Small intestine (tissue), 16 donors: ENCODE results near the gene CDH18. TPM values are rescaled to one million over a fixed set of nuclear protein-coding genes. Genes with fewer than 3 reads are reported as not detected.

Experiments
- DNase-seq, 2 donors: peaks; one replicate each; pipeline versions ENCODE4 v3.0.0 to v3.0.0-alpha.2; 2013
- FAIRE-seq: peaks from 2 replicates; lab custom pipeline; 2012; peaks lifted over from hg19 to GRCh38; lab: Jason Lieb, UNC
- H3K27ac ChIP-seq, 3 donors: one replicate each; pipeline ENCODE4 v1.5.1; 2013; ENCODE audit warnings: low read length in 2 of 3, mild to moderate bottlenecking in 2 of 3, control low read depth in 1 of 3, inconsistent platforms in 1 of 3, low read depth in 1 of 3, moderate library complexity in 1 of 3
- H3K27me3 ChIP-seq, 3 donors: one replicate each; pipeline ENCODE4 v1.6.1; 2013; ENCODE audit warnings: low read length in 3 of 3, inconsistent platforms in 1 of 3; ENCODE audit not compliant: control insufficient read depth in 3 of 3, insufficient read depth in 3 of 3
- H3K36me3 ChIP-seq, 3 donors: one replicate each; pipeline ENCODE4 v1.6.1; 2013; ENCODE audit warnings: low read length in 3 of 3, inconsistent platforms in 1 of 3, low read depth in 1 of 3, mild to moderate bottlenecking in 1 of 3, moderate library complexity in 1 of 3; ENCODE audit not compliant: control insufficient read depth in 3 of 3, insufficient read depth in 2 of 3
- H3K4me1 ChIP-seq, 3 donors: one replicate each; pipeline ENCODE4 v1.6.1; 2013; ENCODE audit warnings: low read length in 2 of 3, inconsistent platforms in 1 of 3, low read depth in 1 of 3, mild to moderate bottlenecking in 1 of 3, moderate library complexity in 1 of 3; ENCODE audit not compliant: control insufficient read depth in 3 of 3, insufficient read depth in 2 of 3
- H3K4me3 ChIP-seq, 3 donors: one replicate each; pipeline ENCODE4 v1.5.1; 2013; ENCODE audit warnings: low read length in 3 of 3, control low read depth in 1 of 3, inconsistent platforms in 1 of 3, low read depth in 1 of 3, mild to moderate bottlenecking in 1 of 3, moderate library complexity in 1 of 3
- H3K9me3 ChIP-seq, 2 donors: one replicate each; pipeline ENCODE4 v1.6.1; 2013; ENCODE audit warnings: low read depth in 1 of 2, low read length in 1 of 2; ENCODE audit not compliant: control insufficient read depth in 2 of 2, insufficient read depth in 1 of 2
- WGBS, 3 donors: extraction: QIAGEN DNeasy Blood & Tissue Kit; methylation state at CpG; one replicate each; pipeline ENCODE4 v1.1.7; 2013; 5-methylcytosine and 5-hydroxymethylcytosine counted together
- long read RNA-seq, 10 donors: transcript quantifications; one replicate each; lab custom pipeline, GENCODE V29; 2026
- polyA plus RNA-seq, 4 donors: library from polyadenylated mRNA; stranded (reverse) in 3 of 4; unstranded in 1 of 4; fragments of 200-250 nt in 3 of 4; fragments of 120-200 nt in 1 of 4; gene quantifications; one replicate each; pipeline versions ENCODE4 v1.2.1 to v1.2.3, GENCODE V29; 2013
- donor health status: healthy with polysubstance abuse.
- donor health status: control.
- donor health status: control.
- donor health status: Bipolar disorder and iron deficiency.
- donor health status: healthy.

CDH18 gene, protein sequence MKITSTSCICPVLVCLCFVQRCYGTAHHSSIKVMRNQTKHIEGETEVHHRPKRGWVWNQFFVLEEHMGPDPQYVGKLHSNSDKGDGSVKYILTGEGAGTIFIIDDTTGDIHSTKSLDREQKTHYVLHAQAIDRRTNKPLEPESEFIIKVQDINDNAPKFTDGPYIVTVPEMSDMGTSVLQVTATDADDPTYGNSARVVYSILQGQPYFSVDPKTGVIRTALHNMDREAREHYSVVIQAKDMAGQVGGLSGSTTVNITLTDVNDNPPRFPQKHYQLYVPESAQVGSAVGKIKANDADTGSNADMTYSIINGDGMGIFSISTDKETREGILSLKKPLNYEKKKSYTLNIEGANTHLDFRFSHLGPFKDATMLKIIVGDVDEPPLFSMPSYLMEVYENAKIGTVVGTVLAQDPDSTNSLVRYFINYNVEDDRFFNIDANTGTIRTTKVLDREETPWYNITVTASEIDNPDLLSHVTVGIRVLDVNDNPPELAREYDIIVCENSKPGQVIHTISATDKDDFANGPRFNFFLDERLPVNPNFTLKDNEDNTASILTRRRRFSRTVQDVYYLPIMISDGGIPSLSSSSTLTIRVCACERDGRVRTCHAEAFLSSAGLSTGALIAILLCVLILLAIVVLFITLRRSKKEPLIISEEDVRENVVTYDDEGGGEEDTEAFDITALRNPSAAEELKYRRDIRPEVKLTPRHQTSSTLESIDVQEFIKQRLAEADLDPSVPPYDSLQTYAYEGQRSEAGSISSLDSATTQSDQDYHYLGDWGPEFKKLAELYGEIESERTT
- under 1 TPM in 2 of 4 donors, not detected in 2; 0.09 to 0.68 TPM for polyA plus RNA-seq
- long read RNA-seq, donor 1, result 0 reads
- long read RNA-seq, donor 2, result 0 reads
- long read RNA-seq, donor 3, result 0 reads
- long read RNA-seq, donor 4, result 0 reads
- long read RNA-seq, donor 5, result 0 reads
- long read RNA-seq, donor 6, result 0 reads
- long read RNA-seq, donor 7, result 0 reads
- long read RNA-seq, donor 8, partial matches to known transcripts, result 0 of 1 reads
- long read RNA-seq, donor 8, other reads (novel, unspliced or antisense), result 0 of 1 reads
- long read RNA-seq, donor 9, result 0 reads
- long read RNA-seq, donor 10, result 0 reads

DNA sequence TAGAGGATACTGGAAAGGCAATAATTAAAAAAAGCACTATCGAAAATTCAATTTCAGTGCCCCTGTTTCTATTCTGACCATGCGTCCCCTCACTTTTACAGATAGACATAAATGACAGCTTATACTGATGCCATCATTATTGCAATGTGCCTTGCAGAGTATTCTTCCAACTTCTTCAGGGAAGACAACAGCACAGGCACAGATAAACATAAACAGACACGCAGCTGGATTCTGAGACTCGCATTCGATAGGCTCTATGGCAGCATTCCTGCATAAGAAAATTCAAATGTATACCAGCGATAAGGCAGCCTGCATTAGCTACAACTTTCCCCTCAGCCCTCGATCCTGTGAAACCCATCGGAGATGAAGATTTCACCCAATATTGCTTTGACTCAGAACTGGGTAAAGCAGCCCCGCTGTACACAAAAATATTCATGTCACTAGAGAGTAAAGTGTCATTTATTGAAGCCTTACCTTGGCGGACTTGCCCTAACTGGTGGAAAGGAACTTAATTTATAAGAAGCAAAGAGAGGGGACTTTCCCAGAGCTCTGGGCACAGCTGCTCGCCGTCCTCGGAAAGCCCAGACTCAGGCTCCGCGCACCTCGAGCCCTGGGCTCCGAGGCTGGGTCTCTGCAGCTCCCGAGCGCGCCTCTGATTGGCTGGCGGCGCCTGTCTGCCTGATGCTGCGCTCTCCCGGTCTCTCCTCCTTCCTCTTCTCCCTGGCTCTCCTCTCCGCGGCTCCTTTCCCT is at the start of gene CDH18:
CDH18 (minus strand) TSS at position 589 of the 750 bp plus-strand sequence. CDS start 149,214 bp downstream, outside the sequence.
- 10 to 21% (median 19%) methylated on average over 26 of the region's 26 CpGs for WGBS, 3 donors
- peak within 1 kb of the TSS in 1 of 3 donors; percentile 32 for H3K4me3 ChIP-seq
- no peaks in the 10 kb centered on the region for H3K36me3 ChIP-seq
- FAIRE-seq, result no peak
- H3K27ac ChIP-seq, result no peak within 1 kb of the TSS
- no peaks in the 10 kb centered on the region for H3K27me3 ChIP-seq
- H3K4me1 ChIP-seq, result no peaks in the 10 kb centered on the region
- DNase-seq, result peak in 1 of 2 donors; percentile 18
- no peaks in the 10 kb centered on the region for H3K9me3 ChIP-seq

GRCh38 chr5:20034717-20035116 is 46.7 kb upstream of the CDH18 start:
- Histone ChIP-seq H3K4me1 (no peaks in the 10 kb centered on the region), H3K9me3 (no peaks in the 10 kb centered on the region), H3K36me3 (no peaks in the 10 kb centered on the region), H3K27me3 (no peaks in the 10 kb centered on the region), H3K4me3 (no peak overlapping the region), H3K27ac (no peak overlapping the region)
- no peak for DNase-seq
- no peak for FAIRE-seq
- WGBS, 3 donors, result 40 to 75% (median 49%) methylated on average over 1 of the region's 1 CpG

DNA sequence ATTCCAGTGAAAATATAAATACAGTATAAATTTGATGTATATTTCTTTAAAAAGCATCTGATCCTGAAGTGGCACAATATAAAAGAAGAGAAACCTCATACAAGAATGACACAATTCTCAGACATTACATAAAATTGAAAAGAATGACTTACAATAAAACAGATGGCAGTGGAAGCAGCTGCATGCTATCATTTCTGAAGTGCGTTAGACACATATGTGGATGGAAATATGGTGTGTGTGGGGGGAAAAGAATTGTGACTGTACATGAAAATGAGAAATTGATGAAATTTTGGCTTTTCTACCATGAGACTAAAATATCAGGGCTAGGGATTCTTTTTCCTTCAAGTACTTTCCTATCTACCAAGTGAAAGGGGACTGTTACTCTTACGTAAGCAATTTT is 45.9 kb upstream of the CDH18 start:
- Histone ChIP-seq H3K4me3 (no peak overlapping the region), H3K27me3 (no peaks in the 10 kb centered on the region), H3K4me1 (no peaks in the 10 kb centered on the region), H3K9me3 (no peaks in the 10 kb centered on the region), H3K36me3 (no peaks in the 10 kb centered on the region), H3K27ac (no peak overlapping the region)
- no peak for DNase-seq
- 81 to 94% (median 88%) methylated on average over 2 of the region's 2 CpGs for WGBS, 3 donors
- no peak for FAIRE-seq

DNA sequence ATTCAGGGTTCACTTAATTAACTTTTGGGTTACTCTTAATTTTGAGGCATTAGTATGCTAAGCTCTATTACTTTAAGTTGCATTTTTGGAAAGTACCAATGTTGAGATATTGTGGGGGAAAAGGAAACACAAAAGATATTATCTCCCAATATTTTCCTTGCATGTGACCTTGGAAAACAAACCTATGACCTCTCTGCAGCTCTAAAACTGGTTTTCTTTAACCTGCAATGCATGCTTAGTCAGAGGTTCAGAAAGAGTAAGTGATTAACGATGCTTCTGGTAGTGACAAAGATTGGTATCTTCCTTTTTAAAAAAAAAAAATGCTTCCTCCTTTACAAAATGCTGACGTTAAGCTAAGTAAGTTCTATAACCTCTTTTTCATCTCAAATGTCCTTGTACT is 44.9 kb upstream of the CDH18 start:
- Histone ChIP-seq H3K4me3 (no peak overlapping the region), H3K27me3 (no peaks in the 10 kb centered on the region), H3K36me3 (no peaks in the 10 kb centered on the region), H3K4me1 (no peaks in the 10 kb centered on the region), H3K9me3 (no peaks in the 10 kb centered on the region), H3K27ac (no peak overlapping the region)
- WGBS, 3 donors, result 12 to 16% (median 14%) methylated on average over 2 of the region's 2 CpGs
- FAIRE-seq (no peak), DNase-seq (no peak)

DNA sequence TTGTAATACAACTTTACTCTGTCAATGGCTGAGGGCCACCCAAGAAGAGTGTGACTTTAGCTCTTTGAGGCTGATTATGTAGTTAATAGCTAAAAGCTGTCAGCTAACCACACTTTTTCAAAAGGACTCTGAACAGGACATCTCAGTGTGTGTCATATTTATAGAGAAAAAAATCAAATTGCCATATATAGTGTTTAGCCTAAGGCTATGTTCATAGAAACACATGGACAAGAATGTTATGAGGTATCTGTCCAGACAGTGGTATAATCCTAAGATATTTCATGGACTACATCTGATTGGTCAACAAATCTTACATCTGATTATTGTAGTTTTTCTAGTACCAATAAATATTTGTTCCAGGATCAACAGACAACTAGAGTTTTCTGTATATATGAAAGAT is 42.1 kb upstream of the CDH18 start:
- H3K4me1 ChIP-seq, result no peaks in the 10 kb centered on the region
- no peak for FAIRE-seq
- no peaks in the 10 kb centered on the region for H3K9me3 ChIP-seq
- DNase-seq, result no peak
- no peaks in the 10 kb centered on the region for H3K36me3 ChIP-seq
- no peaks in the 10 kb centered on the region for H3K27me3 ChIP-seq
- H3K27ac ChIP-seq, result no peak overlapping the region
- H3K4me3 ChIP-seq, result no peak overlapping the region

- no peak for FAIRE-seq
- DNase-seq, result no peak
- 48 to 50% (median 48%) methylated on average over 3 of the region's 3 CpGs for WGBS, 3 donors
- Histone ChIP-seq H3K9me3 (no peaks in the 10 kb centered on the region), H3K4me3 (no peak overlapping the region), H3K36me3 (no peaks in the 10 kb centered on the region), H3K4me1 (no peaks in the 10 kb centered on the region), H3K27ac (no peak overlapping the region), H3K27me3 (no peaks in the 10 kb centered on the region)
Observed at GRCh38 chr5:20029266-20029665, 41.3 kb upstream of the CDH18 start.

DNA sequence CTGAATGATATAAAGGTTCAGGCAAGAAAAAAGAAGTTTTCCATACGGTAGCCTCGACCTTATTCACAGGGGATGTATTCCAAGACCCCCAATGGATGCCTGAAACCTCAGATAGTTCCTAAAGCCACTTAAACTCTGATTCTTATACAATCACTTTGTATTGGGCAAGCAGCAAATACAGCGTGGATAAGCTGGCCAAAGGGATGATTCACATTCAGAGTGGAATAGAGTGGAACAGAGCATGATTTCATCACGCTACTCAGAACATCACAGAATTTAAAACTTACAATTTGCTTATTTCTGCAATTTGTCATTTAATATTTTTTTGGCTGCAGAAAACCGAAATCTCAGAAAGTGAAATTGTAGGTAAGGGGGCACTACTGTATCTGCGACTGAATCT is 40.5 kb upstream of the CDH18 start:
- DNase-seq (no peak), FAIRE-seq (no peak)
- H3K27ac ChIP-seq, result no peak overlapping the region
- H3K4me3 ChIP-seq, result no peak overlapping the region
- no peaks in the 10 kb centered on the region for H3K4me1 ChIP-seq
- no peaks in the 10 kb centered on the region for H3K9me3 ChIP-seq
- no peaks in the 10 kb centered on the region for H3K27me3 ChIP-seq
- 65 to 73% (median 67%) methylated on average over 6 of the region's 6 CpGs for WGBS, 3 donors
- no peaks in the 10 kb centered on the region for H3K36me3 ChIP-seq
